GM23338 (cell line): ENCODE measurements around the gene ZNF239. TPM values are rescaled to one million over a fixed set of nuclear protein-coding genes. Genes with fewer than 3 reads are reported as not detected.

Experiments used
- ATAC-seq: fragments of 200-7000 bp; cut with Tn5 transposase; 3 replicates; pipeline ENCODE4 v1.9.1; 2020
- DNase-seq: peaks from one replicate; pipeline ENCODE4 v3.0.0-alpha.2; 2015; ENCODE audit warnings: low spot score
- H2AFZ ChIP-seq: fragments of 200-600 bp; sonication (generic); 2 replicates; pipeline ENCODE4 v1.8.0; 2016; ENCODE audit warnings: antibody characterized with exemption, mild to moderate bottlenecking, moderate library complexity
- H3F3A ChIP-seq: fragments of 200-600 bp; sonication (generic); replicated peaks from 2 replicates; pipeline ENCODE4 v1.8.0; 2017; ENCODE audit warnings: antibody characterized with exemption, mixed run types, low read depth
- H3K27ac ChIP-seq: fragments of 200-600 bp; sonication (generic); 2 replicates; pipeline ENCODE4 v1.6.1; 2016; ENCODE audit warnings: low read depth
- H3K27me3 ChIP-seq: fragments of 200-600 bp; sonication (generic); 2 replicates; pipeline ENCODE4 v1.8.0; 2016; ENCODE audit warnings: mild to moderate bottlenecking, mixed run types, moderate library complexity; ENCODE audit not compliant: insufficient read depth
- H3K36me3 ChIP-seq: fragments of 200-600 bp; sonication (generic); 2 replicates; pipeline ENCODE4 v1.8.0; 2016; ENCODE audit warnings: mild to moderate bottlenecking; ENCODE audit not compliant: insufficient read depth
- H3K4me1 ChIP-seq: fragments of 200-600 bp; sonication (generic); 2 replicates; pipeline ENCODE4 v1.8.0; 2016; ENCODE audit warnings: mild to moderate bottlenecking, moderate library complexity; ENCODE audit not compliant: insufficient read depth
- H3K4me2 ChIP-seq: fragments of 200-600 bp; sonication (generic); 2 replicates; pipeline ENCODE4 v1.7.1; 2017; ENCODE audit warnings: mixed run types
- H3K4me3 ChIP-seq: fragments of 200-600 bp; sonication (generic); 2 replicates; pipeline ENCODE4 v1.6.1; 2016; ENCODE audit warnings: mixed run types
- H3K79me2 ChIP-seq: fragments of 200-600 bp; sonication (generic); replicated peaks from 2 replicates; pipeline ENCODE4 v1.8.0; 2017; ENCODE audit warnings: mild to moderate bottlenecking; ENCODE audit not compliant: insufficient read depth
- H3K9me2 ChIP-seq: fragments of 200-600 bp; sonication (generic); 2 replicates; pipeline ENCODE4 v1.8.0; 2017; ENCODE audit not compliant: insufficient read depth
- H4K20me1 ChIP-seq: fragments of 200-600 bp; sonication (generic); replicated peaks from 2 replicates; pipeline ENCODE4 v1.8.0; 2017; ENCODE audit warnings: mild to moderate bottlenecking; ENCODE audit not compliant: insufficient read depth
- H3K27ac Mint-ChIP-seq: 2 replicates; pipeline ENCODE4 v1.8.0; 2020; ENCODE audit warnings: inconsistent platforms, mild to moderate bottlenecking, moderate library complexity, mixed read lengths
- H3K27me3 Mint-ChIP-seq: 3 replicates; pipeline ENCODE4 v1.8.0; 2022; ENCODE audit warnings: low read depth, mild to moderate bottlenecking, moderate library complexity, mixed read lengths, inconsistent platforms; ENCODE audit not compliant: insufficient read depth, poor library complexity
- H3K36me3 Mint-ChIP-seq: 3 replicates; pipeline ENCODE4 v1.8.0; 2021; ENCODE audit warnings: low read depth, mild to moderate bottlenecking, inconsistent platforms, moderate library complexity, mixed read lengths
- H3K4me1 Mint-ChIP-seq: 3 replicates; pipeline ENCODE4 v1.8.0; 2020; ENCODE audit warnings: mild to moderate bottlenecking, inconsistent platforms, mixed read lengths
- H3K4me3 Mint-ChIP-seq: 3 replicates; pipeline ENCODE4 v1.8.0; 2021; ENCODE audit warnings: moderate library complexity, mild to moderate bottlenecking, inconsistent platforms, mixed read lengths
- H3K9me3 Mint-ChIP-seq: 3 replicates; pipeline ENCODE4 v1.8.0; 2020; ENCODE audit warnings: moderate library complexity, mild to moderate bottlenecking, inconsistent platforms, mixed read lengths
- CREB1 ChIP-seq: fragments of 250-450 bp; sonication (Bioruptor Pico); IDR thresholded peaks from 2 replicates; pipeline ENCODE4 v1.5.0; 2020; ENCODE audit warnings: low read depth, mild to moderate bottlenecking, moderate library complexity
- CTCF ChIP-seq, 2 experiments: fragments of 200-600 bp in 1 of 2; sonication (generic) in 1 of 2; conservative IDR thresholded peaks; 2 replicates each; pipeline versions ENCODE4 v1.5.1 to v1.6.1; 2016 to 2017; ENCODE audit warnings: antibody characterized with exemption in 2 of 2, low read depth in 2 of 2, mild to moderate bottlenecking in 2 of 2, moderate library complexity in 1 of 2
- EZH2 ChIP-seq: fragments of 200-600 bp; sonication (generic); IDR thresholded peaks from one replicate; pipeline ENCODE4 v1.8.0; 2017; ENCODE audit warnings: antibody characterized with exemption, mild to moderate bottlenecking, low read depth; ENCODE audit not compliant: unreplicated experiment
- EZH2phosphoT487 ChIP-seq: fragments of 200-600 bp; sonication (generic); IDR thresholded peaks from one replicate; pipeline ENCODE4 v1.8.1; 2018; ENCODE audit warnings: antibody characterized with exemption; ENCODE audit not compliant: unreplicated experiment
- JUNB ChIP-seq: IDR thresholded peaks from one replicate; pipeline ENCODE4 v1.6.1; 2016; ENCODE audit warnings: antibody characterized with exemption; ENCODE audit not compliant: unreplicated experiment
- NANOG ChIP-seq: IDR thresholded peaks from 2 replicates; pipeline ENCODE4 v1.6.1; 2016; ENCODE audit warnings: antibody characterized with exemption, borderline replicate concordance
- POLR2AphosphoS5 ChIP-seq: IDR thresholded peaks from 2 replicates; pipeline ENCODE4 v1.6.1; 2016; ENCODE audit warnings: antibody characterized with exemption, low read depth
- STAT1 ChIP-seq: IDR thresholded peaks from one replicate; pipeline ENCODE4 v1.6.1; 2016; ENCODE audit warnings: antibody characterized with exemption; ENCODE audit not compliant: unreplicated experiment
- ZNF114 ChIP-seq: fragments of 250-450 bp; sonication (Bioruptor Pico); IDR thresholded peaks from 2 replicates; pipeline ENCODE4 v1.5.0; 2020; ENCODE audit warnings: mild to moderate bottlenecking, moderate library complexity
- ZNF331 ChIP-seq: fragments of 250-450 bp; sonication (Bioruptor Pico); IDR thresholded peaks from 2 replicates; pipeline ENCODE4 v1.5.0; 2020; ENCODE audit warnings: low read depth, mild to moderate bottlenecking, moderate library complexity
- polyA plus RNA-seq: library from polyadenylated mRNA; unstranded; fragments of >200 nt; fragmentation: Nextera tagmentation; extraction: Ambion mirVana; gene quantifications from 2 replicates; pipeline ENCODE4 v1.2.1, GENCODE V29; 2016
- total RNA-seq: library from RNA; depleted of rRNA; stranded (reverse); fragments of >200 nt; shearing (Covaris generic); gene quantifications from 2 replicates; pipeline ENCODE4 v1.2.3, GENCODE V29; 2014
- TF ChIP-seq, protein P1 (sequence below): IDR thresholded peaks from 2 replicates; pipeline ENCODE4 v1.6.1; 2016; ENCODE audit warnings: antibody characterized with exemption
- TF ChIP-seq, protein P2 (sequence below): IDR thresholded peaks from one replicate; pipeline ENCODE4 v1.6.1; 2018; ENCODE audit warnings: antibody characterized with exemption; ENCODE audit not compliant: unreplicated experiment

The ZNF239 gene
- total and polyA plus RNA-seq, 2 experiments from 2014 or later: 6.7 to 13.8 TPM

DNA sequence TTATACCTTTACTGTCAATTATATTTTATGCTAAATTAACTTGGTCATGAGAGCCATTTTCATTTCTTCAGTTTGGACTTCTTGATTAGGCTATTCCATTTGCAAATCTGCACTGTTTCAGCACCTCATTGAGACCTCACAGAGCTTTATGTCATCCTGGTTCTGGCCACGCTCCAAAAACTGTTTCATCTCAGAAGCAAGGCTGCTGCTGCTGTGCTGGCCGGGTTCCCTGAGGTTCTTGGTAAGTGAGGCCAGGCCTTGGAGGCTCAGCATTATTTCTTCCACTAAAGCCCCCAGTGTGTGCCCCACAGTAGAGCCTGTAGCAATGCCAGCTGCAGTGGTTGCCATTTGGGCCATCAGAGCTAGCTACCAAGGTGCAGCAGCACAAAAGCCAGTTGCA, 24.0 kb upstream of the ZNF239 start:
- Mint-ChIP-seq H3K4me1 (no peaks in the 10 kb centered on the region), H3K9me3 (peaks cover 54% of the 10 kb centered on the region), H3K4me3 (no peak overlapping the region), H3K36me3 (no peaks in the 10 kb centered on the region; the same call in 1 of the 3 replicates), H3K27ac (no peak overlapping the region), H3K27me3 (peaks cover 3% of the 10 kb centered on the region)
- no peak overlapping the region for H3K27ac ChIP-seq
- H2AFZ ChIP-seq: no peak overlapping the region
- no peaks in the 10 kb centered on the region; the same call in 1 of the 2 replicates for H3K9me2 ChIP-seq
- no peak overlapping the region for H3K4me3 ChIP-seq
- no peak for TF ChIP-seq CTCF (conservative IDR thresholded peaks at IDR 0.05; ENCODE audit: low read depth in 2 of 2)
- TF ChIP-seq, protein P1, sequence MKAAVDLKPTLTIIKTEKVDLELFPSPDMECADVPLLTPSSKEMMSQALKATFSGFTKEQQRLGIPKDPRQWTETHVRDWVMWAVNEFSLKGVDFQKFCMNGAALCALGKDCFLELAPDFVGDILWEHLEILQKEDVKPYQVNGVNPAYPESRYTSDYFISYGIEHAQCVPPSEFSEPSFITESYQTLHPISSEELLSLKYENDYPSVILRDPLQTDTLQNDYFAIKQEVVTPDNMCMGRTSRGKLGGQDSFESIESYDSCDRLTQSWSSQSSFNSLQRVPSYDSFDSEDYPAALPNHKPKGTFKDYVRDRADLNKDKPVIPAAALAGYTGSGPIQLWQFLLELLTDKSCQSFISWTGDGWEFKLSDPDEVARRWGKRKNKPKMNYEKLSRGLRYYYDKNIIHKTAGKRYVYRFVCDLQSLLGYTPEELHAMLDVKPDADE: no peak
- TF ChIP-seq ZNF331 (CRISPR knock-in tag): no peak
- TF ChIP-seq STAT1: no peak
- no peak for TF ChIP-seq ZNF114 (CRISPR knock-in tag)
- TF ChIP-seq EZH2phosphoT487: no peak
- TF ChIP-seq JUNB: no peak
- TF ChIP-seq NANOG: no peak
- no peak for TF ChIP-seq POLR2AphosphoS5
- TF ChIP-seq CREB1 (CRISPR knock-in tag): no peak
- no peak for TF ChIP-seq EZH2
- no peaks in the 10 kb centered on the region for H3F3A ChIP-seq
- H4K20me1 ChIP-seq: no peaks in the 10 kb centered on the region
- DNase-seq (no peak), ATAC-seq (no peak)
- H3K36me3 ChIP-seq: no peaks in the 10 kb centered on the region
- no peak overlapping the region for H3K4me2 ChIP-seq
- no peaks in the 10 kb centered on the region for H3K27me3 ChIP-seq
- no peaks in the 10 kb centered on the region for H3K79me2 ChIP-seq
- H3K4me1 ChIP-seq: no peaks in the 10 kb centered on the region

GRCh38 chr10:43596546-43596945, 22.1 kb upstream of the ZNF239 start:
- peaks cover 3% of the 10 kb centered on the region for H3K27me3 Mint-ChIP-seq
- H3K4me1 Mint-ChIP-seq: no peaks in the 10 kb centered on the region
- Histone ChIP-seq H3F3A (no peaks in the 10 kb centered on the region), H3K36me3 (no peaks in the 10 kb centered on the region), H3K27ac (no peak overlapping the region), H3K9me2 (no peaks in the 10 kb centered on the region; the same call in 1 of the 2 replicates), H3K4me3 (no peak overlapping the region), H4K20me1 (no peaks in the 10 kb centered on the region), H2AFZ (no peak overlapping the region), H3K27me3 (no peaks in the 10 kb centered on the region), H3K79me2 (no peaks in the 10 kb centered on the region), H3K4me2 (no peak overlapping the region), H3K4me1 (no peaks in the 10 kb centered on the region)
- no peak for DNase-seq
- H3K9me3 Mint-ChIP-seq: peaks cover 53% of the 10 kb centered on the region
- no peak overlapping the region for H3K27ac Mint-ChIP-seq
- no peak for ATAC-seq
- no peaks in the 10 kb centered on the region; the same call in 1 of the 3 replicates for H3K36me3 Mint-ChIP-seq
- no peak overlapping the region for H3K4me3 Mint-ChIP-seq
- TF ChIP-seq CREB1 (CRISPR knock-in tag) (no peak), ZNF331 (CRISPR knock-in tag) (no peak), EZH2phosphoT487 (no peak), POLR2AphosphoS5 (no peak), JUNB (no peak), EZH2 (no peak), ZNF114 (CRISPR knock-in tag) (no peak), CTCF (conservative IDR thresholded peaks at IDR 0.05; ENCODE audit: low read depth in 2 of 2) (no peak), NANOG (no peak)
- TF ChIP-seq, protein P1: no peak
- TF ChIP-seq, protein P2, sequence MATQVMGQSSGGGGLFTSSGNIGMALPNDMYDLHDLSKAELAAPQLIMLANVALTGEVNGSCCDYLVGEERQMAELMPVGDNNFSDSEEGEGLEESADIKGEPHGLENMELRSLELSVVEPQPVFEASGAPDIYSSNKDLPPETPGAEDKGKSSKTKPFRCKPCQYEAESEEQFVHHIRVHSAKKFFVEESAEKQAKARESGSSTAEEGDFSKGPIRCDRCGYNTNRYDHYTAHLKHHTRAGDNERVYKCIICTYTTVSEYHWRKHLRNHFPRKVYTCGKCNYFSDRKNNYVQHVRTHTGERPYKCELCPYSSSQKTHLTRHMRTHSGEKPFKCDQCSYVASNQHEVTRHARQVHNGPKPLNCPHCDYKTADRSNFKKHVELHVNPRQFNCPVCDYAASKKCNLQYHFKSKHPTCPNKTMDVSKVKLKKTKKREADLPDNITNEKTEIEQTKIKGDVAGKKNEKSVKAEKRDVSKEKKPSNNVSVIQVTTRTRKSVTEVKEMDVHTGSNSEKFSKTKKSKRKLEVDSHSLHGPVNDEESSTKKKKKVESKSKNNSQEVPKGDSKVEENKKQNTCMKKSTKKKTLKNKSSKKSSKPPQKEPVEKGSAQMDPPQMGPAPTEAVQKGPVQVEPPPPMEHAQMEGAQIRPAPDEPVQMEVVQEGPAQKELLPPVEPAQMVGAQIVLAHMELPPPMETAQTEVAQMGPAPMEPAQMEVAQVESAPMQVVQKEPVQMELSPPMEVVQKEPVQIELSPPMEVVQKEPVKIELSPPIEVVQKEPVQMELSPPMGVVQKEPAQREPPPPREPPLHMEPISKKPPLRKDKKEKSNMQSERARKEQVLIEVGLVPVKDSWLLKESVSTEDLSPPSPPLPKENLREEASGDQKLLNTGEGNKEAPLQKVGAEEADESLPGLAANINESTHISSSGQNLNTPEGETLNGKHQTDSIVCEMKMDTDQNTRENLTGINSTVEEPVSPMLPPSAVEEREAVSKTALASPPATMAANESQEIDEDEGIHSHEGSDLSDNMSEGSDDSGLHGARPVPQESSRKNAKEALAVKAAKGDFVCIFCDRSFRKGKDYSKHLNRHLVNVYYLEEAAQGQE: no peak
